Stimulated activated CD4-positive, alpha-beta T cell treated with anti-CD3 and anti-CD28 coated beads, Interleukin-4, amount 100 ng/mL, for 48 hours (primary cell): ENCODE measurements around the gene EVC2.
"Not testable (repeated sequence)": the region's sequence is repeated elsewhere in the genome, so short reads cannot be mapped to it uniquely, and the experiment has no call there.

Experiments used
- DNase-seq, 2 donors: peaks; one replicate each; pipeline ENCODE4 v3.0.0-alpha.2; 2020; ENCODE audit warnings: low read depth in 2 of 2

Gene EVC2

DNA sequence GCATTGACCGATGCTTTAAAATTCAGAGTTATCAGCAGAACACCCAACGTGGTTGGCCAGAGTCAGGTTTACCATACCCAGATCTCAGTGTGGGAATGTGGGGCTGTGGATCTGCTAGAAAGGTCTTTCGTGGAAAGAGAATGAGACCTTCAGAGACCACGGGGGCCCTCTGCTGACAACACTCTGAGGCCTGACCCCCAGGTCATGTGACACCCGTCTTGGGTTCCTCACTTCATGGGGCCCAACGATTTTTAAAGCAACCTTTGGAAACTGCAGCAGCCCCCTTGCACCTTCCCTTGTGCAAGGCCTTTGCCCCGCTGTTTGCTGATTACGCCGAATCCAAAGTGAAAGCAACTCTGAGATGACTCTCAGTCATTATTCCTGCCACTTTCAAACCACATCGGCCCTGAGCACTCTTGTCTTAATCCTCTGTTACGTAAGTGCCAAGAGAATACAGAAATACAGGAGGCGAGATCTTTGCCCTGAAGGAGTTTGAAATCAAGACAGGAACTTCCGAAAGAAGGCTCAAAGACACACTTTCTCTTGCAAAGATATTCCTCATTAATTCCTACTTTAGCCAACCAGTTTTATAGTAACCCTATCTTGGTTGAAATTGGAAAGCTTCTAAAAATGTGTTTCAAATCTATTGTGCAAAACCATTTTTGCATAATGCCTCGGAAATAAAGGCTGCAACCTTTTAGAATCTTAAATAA is 88.3 kb downstream of the EVC2 start:
- DNase-seq: no peak

DNA sequence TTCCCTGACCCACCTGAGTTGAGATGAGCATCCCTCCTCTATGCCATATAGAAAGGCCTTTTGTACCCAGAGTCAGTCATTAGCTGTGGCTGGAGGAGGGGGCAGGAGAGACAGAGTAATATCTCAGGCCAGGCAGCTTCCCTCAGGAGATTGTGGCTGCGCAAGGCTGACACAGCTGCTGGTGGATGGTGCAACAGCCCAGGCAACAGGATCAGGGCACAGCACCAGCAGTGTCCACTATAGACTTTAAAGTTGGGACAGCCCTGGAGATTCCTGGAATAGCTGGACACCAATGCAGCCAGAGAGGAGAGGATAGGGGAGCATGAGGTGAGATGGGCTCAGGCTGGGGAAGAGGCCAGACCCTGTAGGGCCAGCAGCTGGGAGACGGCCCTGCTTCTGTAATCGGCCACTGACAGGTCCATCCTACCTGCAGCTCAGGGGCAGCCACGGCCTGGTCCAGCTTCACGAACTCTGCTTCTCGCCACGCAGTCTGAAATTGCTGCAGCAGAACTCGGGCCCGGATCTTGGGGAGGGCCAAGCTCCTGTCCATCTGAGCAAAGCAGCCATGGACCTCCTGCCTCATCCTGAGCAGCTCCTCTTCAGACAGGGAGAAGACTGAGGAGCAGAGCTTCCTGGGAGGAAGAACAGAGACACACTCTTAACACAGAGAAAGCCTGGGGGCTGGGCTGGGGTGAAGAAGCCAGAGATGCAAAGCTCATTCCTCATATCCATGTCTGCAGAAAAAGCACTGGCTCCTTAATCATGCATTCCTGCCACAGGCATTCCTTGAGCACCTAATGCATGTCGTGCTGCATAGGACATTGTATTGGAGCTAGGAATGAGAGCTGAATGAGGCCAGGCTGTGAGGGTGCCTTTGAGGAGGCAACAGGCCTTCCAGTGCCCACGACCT is 90.1 kb downstream of the EVC2 start:
- no peak for DNase-seq

DNA sequence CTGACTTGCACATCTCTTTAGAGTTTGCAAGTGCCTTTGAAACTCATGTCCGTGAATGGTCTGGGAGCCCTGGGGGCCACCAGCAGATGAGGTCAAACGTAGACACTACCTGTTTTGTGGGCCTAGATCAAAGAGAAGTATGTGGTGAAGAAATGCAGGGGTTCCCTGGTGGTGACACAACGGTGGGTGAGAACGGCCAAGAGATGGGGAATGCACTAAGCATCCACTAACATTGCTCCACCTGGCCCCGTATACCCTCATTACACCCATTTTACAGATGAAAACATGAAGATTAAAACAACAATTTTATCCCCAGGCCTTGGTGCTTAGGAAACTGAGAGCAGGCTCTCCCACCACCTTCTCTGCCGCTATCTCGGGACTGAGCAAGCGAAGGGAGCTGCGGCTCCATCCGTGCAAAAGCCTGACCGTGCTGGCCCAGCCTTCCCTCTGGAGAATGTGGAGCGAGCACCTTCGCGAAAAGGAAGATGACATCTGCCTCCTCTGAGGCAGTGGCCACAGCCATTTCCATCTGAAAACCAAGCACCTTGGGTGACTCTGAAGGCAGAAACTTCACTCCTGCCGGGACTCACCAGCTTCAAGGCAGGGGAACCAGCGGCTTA is 91.9 kb downstream of the EVC2 start:
- no peak for DNase-seq

DNA sequence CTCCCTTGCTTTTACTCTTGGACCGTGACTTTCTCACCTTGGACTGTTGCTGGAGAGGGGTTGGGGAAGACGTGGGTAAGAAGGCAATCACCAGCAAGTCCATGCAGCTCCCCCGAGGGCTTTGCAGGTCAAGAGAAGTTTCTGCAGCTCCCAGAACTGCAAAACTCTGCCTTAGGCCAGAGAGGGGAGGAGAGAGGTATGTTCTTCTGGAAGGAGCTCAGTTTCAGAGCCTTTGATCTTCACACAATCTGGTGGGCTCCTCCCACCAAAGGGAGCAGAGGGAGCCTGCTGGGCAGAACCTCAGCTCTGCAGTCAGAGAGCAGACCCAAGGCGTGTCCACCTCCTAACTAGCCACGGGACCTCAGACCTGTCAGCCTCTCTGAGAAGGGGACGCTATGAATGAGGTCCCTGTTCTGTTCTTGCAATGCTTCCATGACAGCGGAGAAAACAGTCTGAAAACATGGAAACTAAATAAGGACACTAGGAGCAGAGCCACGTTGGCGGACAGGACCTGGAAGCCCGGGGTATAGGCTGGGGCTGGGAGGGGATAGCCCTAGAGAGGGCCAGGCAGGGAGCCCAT is 92.8 kb downstream of the EVC2 start:
- no peak for DNase-seq

DNA sequence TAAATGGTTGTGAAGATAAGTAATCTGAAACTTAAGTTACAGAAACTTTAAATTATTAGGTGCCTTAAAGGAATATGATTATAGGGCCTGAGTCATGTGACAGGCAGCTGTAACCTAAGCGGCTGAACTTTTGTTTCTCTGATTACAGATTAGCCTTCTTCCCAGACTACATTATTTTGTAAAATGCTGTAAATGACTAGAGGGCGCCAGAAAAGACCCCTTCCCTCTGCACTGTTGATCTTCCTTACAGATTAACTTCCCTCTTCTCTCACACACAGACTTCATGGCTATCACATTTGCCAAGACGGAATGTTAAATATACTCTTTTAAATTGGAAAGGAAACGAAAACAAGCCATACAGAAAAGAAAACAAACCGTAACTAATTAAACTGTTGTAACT is 96.6 kb downstream of the EVC2 start:
- no peak for DNase-seq

DNA sequence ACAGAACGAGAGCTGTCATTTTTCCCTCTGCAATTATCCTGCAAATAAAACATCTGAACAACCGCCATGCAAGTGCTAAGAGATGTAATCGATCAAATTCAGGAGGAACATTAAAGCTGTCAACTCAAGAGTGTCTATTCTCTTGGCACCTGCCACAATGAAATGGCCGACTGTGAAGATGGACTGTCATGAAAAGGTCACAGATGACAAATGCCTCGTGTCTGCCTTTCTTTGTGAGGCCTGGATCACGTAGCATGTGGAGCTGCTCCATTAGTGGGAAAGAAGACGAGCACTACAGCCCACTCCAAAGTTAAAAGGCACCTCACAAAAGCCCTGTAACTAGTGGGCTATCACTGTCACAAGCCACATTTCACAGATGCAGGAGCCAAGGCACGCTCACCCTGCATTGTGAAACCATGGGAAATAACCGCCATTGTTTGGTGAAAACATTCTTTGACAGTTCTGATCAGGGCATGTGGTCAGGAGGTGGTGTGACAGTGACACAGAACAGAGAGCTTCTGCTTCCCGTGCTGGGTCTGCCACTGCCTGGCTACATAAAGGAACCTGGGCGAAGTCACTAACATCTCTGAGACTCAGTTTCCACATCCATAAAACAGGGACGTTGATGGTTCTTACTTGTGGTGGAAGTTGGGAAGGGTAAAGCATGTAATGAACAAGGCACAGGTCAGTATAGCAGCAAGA is 98.9 kb downstream of the EVC2 start:
- DNase-seq: no peak

DNA sequence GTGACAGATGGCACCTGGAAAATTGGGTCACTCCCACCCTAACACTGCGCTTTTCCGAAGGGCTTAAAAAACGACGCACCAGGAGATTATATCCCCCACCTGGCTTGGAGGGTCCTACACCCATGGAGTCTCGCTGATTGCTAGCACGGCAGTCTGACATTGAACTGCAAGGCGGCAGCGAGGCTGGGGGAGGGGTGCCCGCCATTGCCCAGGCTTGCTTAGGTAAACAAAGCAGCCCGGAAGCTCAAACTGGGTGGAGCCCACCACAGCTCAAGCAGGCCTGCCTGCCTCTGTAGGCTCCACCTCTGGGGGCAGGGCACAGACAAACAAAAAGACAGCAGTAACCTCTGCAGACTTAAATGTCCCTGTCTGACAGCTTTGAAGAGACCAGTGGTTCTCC is 114.5 kb downstream of the EVC2 start:
- not testable (repeated sequence) for DNase-seq

DNA sequence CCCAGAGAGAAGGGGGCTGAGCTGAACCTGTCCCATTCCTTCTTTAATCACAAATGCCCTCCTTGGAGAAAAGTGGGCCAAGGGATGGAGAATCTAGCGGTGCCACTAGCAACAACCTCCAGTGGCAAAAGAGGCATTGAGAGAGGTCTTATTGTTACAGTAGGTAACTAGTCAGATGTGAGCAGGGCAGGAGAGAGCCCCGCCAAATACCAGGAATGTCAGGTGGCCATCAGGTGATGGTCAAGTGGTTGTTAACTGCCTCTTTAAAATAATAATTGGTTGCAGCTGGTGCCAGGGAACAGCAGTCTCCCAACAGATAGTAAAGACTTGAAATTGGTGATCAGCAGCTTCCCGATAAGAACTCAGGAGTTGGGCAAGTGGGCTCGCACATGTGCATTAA is 116.1 kb downstream of the EVC2 start:
- DNase-seq: no peak

DNA sequence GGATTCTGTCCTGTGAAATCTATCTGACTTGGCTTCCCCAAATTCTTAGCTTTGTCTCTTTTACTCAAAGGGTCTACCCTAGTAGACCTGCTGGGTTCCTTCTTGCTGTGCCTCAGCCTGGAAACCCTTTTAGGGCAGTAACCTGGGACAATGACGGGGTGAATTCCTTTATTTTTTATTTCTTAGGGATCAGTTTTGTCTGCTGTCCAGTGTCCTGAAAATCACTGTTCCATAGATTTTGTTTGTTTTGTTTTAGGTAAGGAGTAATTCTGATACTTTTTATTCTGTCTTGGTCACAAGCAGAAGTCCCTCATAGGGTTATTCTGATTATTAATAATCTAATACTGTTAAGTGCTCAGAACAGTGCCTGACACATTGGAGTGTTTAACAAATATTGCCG is 118.9 kb downstream of the EVC2 start:
- DNase-seq: no peak

DNA sequence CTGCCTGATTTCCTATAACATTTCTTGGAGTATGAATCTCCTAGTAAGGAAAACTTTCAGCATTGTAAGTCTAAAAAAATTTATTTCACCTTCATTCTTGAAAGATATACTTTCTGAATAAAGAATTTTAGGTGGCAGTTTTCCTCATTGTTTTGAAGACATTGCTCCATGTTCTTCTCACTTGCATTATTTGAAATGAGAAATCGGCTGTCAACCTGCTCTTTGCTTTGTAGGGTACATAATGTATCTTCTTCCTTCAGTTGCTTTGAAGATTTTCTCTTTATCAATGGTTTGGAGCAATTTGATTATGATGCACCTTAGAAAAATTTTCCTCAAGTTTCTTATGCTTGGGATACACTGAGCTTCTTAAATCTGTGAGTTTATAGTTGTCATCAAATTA is 120.3 kb downstream of the EVC2 start:
- DNase-seq: no peak

DNA sequence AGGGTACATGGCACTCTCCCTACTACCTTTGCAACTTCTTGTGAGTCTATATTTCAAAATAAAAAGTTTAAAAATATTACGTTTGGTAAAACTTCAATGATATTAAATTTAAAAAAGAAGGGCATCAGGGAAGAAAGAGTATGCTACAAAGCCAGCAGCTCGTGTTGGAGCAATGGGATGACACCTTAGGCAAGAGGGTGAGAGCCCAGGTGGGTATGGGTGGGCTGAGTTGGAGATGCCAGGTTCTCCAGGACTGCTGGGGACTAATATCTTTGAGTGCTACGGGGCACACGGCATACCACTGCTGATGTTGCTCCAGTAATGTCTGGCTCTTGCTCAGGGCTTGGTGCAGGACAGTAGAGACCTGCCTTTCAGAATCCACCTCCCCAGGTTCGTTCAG is 132.4 kb downstream of the EVC2 start:
- DNase-seq: no peak

DNA sequence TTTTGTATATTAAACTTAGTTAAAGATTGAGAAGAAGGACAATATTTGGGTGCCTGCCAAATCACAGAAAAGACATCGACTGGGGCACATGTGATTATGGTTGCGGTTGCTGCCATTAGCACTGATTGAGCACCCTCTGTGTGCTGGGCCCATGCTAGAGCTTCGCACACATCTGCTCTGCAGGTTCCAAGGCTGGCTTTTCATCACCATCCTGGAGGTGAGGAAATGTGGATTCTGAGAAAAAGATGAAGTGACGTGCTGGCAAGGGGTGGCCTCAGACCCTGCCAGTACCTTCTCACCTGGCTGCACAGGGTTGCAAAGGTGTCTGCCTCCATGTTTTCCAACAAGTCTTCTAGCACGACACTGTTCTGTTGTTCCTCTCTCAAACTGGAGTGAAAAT is 134.0 kb downstream of the EVC2 start:
- DNase-seq: no peak

DNA sequence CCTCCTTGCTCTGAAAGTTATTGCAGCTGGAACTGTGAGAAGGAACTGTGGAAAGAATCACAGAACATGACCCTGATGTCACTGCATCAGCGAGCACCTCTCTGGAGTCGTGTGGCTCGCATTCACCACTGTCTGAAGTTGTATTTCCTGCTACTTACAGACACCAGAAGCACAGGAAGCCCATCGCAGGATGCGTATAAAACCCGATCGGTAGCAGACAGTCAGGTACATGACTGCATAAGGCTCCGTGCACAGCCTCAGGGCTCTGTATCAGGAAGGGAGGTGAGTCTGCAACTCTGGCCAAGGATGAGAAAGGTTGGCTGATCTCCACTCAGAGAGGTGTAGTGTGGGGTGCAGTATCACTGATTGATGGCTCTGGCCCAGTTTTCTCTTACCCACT is 134.4 kb downstream of the EVC2 start:
- no peak for DNase-seq

DNA sequence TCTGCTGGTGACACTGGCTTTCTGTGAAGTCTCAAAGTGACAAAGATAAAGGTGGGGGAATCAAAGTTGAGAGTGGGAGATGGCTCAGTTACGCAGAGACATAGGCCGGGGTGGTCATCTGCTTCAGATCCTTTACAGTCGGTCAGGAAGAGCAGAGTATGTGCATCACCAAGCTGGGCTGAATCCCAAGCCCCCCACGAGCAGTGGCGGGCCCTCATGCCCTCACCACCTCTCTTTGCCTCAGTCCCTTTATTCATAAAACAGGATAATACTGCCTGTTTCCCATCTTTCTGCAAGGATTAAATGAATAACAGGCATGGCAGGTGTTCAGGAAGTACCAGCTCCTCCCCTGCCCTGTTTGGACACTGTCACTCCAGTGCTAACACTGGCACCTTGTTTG is 135.6 kb downstream of the EVC2 start:
- no peak for DNase-seq

DNA sequence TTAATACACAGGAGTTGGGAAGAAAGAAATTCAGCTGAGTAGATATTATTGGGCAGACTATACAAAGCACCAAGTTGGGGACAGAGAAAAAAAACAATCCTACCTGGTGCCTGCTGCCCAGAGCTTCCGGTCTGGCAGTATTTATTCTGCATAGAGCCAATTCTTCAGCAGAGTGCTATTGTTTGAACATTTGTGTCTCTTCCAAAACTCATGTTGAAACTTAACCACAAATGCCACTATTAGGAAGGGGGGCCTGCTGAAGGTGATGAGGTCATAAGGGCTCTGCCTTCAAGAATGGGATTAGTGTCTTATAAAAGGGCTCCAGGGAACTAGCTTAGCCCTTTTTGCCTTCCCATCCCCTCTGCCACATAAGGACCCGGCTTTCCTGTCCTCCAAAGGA is 136.2 kb downstream of the EVC2 start:
- no peak for DNase-seq

DNA sequence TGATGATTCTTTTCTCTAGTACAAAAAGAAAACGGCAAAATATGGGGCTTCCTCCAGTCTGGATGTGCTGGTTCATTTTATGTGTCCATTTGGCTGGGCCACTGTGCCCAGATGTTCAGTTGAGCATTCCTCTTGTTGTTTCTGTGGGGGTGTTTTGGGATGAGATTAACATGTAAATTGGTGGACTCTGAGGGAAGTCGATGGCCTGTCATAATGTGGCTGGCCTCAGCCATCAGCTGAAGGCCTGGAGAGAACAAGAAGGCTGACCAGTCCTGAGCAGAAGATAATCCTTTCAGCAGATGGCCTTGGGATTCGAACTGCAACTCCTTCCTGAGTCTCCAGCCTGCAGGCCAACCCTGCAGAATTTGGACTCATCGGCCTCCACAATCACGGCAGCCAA is 136.7 kb downstream of the EVC2 start:
- no peak for DNase-seq

DNA sequence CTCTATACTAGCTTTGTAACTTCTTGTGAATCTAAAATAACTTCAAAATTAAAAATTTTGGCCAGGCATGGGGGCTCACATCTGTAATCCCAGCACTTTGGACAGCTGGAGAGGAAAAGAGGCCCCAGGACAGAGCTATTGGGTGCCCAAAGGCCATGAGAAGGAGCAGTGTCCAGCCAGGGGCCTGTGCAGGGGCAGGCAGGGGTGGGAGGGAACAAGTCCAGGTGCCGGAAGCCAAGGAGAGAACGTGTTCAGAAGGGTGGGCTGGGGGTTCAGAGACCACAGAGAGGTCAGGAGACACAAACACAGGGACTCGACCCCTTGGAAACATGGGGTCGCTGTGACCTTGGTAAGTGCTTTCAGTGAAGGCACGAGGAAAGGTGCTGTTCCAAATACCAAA is 138.9 kb downstream of the EVC2 start:
- DNase-seq: no peak

DNA sequence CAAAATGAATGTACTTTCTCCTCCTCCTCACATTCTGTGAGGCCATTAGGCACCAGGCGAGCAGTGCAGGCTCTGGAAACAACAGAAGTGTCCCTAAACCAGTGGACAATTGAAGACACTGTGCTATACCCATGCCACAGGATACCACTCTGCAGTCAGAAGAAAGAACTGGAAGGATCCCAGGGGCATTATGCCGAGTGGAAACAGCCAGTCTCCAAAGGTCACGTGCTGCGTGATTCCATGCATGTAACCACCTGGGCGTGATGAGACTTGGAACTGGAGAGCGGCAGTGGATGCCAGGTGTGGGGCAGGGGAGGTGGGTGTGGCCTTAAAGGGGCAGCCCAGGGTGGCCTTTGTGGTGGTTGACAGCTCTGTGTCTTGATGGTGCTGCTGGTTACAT is 139.4 kb downstream of the EVC2 start:
- no peak for DNase-seq

DNA sequence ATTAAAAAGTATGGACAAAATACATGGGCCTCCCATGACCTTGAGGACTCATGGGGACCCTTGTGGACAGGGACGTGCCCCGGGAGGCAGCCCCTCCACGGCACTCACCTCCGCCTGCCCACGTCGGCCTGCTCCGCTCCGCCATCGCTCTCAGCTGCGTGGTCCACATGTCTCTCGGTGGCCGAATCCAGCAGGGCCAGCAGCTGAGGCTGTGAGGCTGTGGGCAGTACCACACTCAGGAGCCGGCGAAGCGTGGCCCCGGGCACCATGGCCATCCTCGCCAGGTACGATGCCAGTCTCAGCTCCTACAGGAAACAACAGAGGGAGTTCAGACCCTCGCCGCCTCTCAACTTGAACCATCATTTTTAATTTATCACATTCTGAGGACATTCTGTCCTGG is 140.0 kb downstream of the EVC2 start:
- no peak for DNase-seq

DNA sequence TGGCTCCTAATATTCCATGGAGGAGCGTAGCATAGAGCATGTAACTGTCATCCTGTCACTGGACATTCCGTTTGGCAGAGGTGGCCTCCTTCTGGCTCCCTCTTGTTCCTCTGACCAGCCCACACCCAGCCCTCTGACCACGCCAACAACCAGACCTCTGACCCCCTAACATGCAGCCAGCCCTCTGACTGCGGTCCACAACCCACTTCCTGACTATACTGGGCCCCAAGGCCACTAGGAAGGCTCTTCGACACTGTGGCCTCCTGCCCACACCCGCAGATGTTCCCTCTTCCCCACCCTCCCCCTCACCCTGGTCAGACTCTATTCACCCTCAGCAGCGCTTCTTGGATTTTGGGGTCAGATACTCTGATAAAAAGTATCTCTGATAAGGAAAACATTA is 141.4 kb downstream of the EVC2 start:
- no peak for DNase-seq

DNA sequence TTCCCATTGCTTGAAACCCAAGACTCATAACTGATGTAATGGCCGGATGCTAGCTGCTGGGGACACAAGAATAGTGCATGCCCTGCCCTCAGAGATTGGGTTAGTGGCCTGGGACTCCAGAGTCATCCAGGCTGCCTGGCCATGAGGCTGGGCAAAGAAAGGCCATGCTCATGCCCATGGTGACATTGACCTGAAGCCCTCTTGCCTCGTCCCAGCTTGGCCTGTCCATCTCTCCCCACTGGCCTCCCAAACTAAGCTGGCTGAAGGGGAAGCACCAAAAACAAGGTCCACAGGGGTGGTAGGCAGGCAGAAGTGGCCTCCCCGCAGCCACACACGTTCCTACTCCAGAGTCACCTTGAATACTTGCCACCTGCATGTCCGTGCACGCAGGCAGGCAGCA is 141.8 kb downstream of the EVC2 start:
- no peak for DNase-seq

DNA sequence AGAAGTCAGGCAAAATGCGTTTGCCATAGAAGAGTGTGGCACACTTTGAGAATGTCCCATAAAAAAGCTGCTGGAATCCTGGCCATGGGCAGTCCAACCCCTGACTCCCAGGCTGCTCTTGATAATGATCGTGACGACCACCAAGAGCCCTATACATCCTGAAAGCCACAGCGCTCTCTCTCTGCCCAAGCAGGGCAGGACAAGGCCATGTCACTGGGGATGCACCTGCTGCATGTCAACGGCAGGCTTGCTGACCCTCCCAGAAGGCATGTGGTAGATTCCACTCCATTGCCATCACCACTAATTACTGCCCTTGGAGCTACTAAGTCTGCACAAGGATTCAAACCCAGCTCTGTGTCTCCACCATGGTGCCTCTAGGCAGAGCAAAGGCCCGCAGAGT is 144.5 kb downstream of the EVC2 start:
- no peak for DNase-seq
